HG02973 (cell line): ENCODE measurements around the gene GC.
A peak's percentile ranks its signal among the peaks of the same experiment; 100 is the strongest.
"Not testable (repeated sequence)": the region's sequence is repeated elsewhere in the genome, so short reads cannot be mapped to it uniquely, and the experiment has no call there.

Source experiments
- ATAC-seq: cut with Tn5 transposase; IDR thresholded peaks from one replicate; pipeline ENCODE4 v1.9.1; 2021; ENCODE audit warnings: moderate library complexity; ENCODE audit not compliant: unreplicated experiment

GC gene

GRCh38 chr4:71768123-71768522 lies 15.8 kb downstream of the GC start:
- no peak for ATAC-seq

- no peak for ATAC-seq
These were observed 18.0 kb downstream of the GC start for GRCh38 chr4:71765821-71766383.

- no peak for ATAC-seq
These were observed 18.5 kb downstream of the GC start for GRCh38 chr4:71765350-71765749.

- no peak for ATAC-seq
These were observed 31.4 kb downstream of the GC start for GRCh38 chr4:71752383-71753042.

- no peak for ATAC-seq
These were observed 34.8 kb downstream of the GC start for GRCh38 chr4:71749008-71749594.

- no peak for ATAC-seq
These were observed 37.5 kb downstream of the GC start for GRCh38 chr4:71746379-71746778.

- ATAC-seq: not testable (repeated sequence)
These were observed 45.1 kb downstream of the GC start for GRCh38 chr4:71738782-71739181.

- ATAC-seq: no peak
These were observed 51.2 kb downstream of the GC start for GRCh38 chr4:71732706-71733105.

- ATAC-seq: no peak
These were observed 51.8 kb downstream of the GC start for GRCh38 chr4:71732066-71732465.

GRCh38 chr4:71729856-71730255 lies 54.0 kb downstream of the GC start:
- ATAC-seq: no peak

- ATAC-seq: peak; percentile 67
These were observed 70.2 kb downstream of the GC start for GRCh38 chr4:71713611-71714203.

GRCh38 chr4:71711985-71712348 lies 71.9 kb downstream of the GC start:
- ATAC-seq: no peak

GRCh38 chr4:71711044-71711984 lies 72.6 kb downstream of the GC start:
- ATAC-seq: no peak

- ATAC-seq: no peak
These were observed 73.9 kb downstream of the GC start for GRCh38 chr4:71709961-71710360.

GRCh38 chr4:71698141-71698540 lies 85.7 kb downstream of the GC start:
- ATAC-seq: no peak

- ATAC-seq: no peak
These were observed 86.8 kb downstream of the GC start for GRCh38 chr4:71697031-71697430.

GRCh38 chr4:71694961-71695360 lies 88.9 kb downstream of the GC start:
- no peak for ATAC-seq

- ATAC-seq: no peak
These were observed 90.9 kb downstream of the GC start for GRCh38 chr4:71692963-71693362.

- no peak for ATAC-seq
These were observed 91.7 kb downstream of the GC start for GRCh38 chr4:71692198-71692597.
